ENCODE measurements around the gene ZNF580. TPM values are rescaled to one million over a fixed set of nuclear protein-coding genes. Genes with fewer than 3 reads are reported as not detected.

ZNF580 gene
- total and polyA plus RNA-seq, 2 of the 13 experiments (the other 11 are each of a cell fraction or from before 2014, with no cell fraction given) = 4.4 to 6.0 TPM

DNA sequence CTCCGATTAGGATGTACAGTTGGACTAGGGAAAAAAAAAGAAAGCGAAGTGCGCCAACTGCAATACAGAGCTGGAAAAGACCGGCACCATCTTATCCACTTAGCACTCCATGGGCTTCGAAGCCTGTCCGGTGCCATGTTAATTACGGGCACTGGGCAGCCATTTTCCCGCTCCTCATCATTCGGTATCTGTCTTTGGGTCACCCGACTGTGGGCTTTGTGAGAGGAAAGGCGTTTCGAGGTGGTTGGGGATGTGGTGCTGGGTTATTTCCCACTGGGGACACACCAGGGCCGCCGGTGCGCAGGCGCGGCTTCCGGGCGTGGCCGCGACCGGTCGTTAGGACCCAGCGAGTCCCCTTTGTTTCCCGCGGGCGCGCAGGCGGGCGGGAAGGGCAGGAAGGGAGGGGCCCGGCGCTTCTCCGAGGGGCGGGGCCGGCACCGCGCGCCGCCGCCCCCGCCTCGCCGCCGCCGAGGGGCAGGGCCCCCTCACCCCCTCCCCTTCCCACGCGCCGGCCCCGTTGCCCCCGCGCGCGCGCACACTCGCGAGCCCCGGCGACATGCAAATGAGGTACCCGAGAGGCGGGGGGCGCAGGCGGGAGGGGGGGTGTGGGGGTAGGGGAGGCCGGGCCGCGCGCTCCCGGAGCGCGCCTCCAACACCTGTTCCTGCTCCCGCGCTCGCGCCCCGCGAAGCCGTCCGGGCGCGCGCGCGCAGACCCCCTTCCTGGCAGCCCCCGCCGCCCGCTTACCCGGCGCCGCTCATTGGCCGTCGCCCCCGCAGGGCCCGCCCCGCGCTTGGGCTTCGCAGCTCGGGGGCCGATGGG is 40.8 kb upstream of the ZNF580 start, which contains the start of gene ZNF524 (continued):
- TF ChIP-seq PCBP1 (IDR thresholded peaks at IDR 0.05; ENCODE audit: borderline replicate concordance, low read depth, low read length) (no peak), MAZ (IDR thresholded peaks at IDR 0.05; ENCODE audit: borderline replicate concordance, low read depth, low read length) (peak; percentile 88), MAZ (CRISPR knock-in tag; IDR thresholded peaks at IDR 0.05; ENCODE audit: low read depth) (no peak; the same call in 1 of the 2 replicates), ZNF274 (CRISPR knock-in tag; IDR thresholded peaks at IDR 0.05) (no peak), SCMH1 (CRISPR knock-in tag; IDR thresholded peaks at IDR 0.05; ENCODE audit: borderline replicate concordance) (no peak), CCDC6 (CRISPR knock-in tag; IDR thresholded peaks at IDR 0.05) (0 out of 2 replicates have a peak, but pooled peaks have one; percentile 44), ZNF10 (CRISPR knock-in tag; IDR thresholded peaks at IDR 0.05; ENCODE audit: borderline replicate concordance, low read depth) (no peak), ZMYM4 (CRISPR knock-in tag; IDR thresholded peaks at IDR 0.05) (peak; percentile 59; the same call in 1 of the 2 replicates)
- TF ChIP-seq, protein P1, sequence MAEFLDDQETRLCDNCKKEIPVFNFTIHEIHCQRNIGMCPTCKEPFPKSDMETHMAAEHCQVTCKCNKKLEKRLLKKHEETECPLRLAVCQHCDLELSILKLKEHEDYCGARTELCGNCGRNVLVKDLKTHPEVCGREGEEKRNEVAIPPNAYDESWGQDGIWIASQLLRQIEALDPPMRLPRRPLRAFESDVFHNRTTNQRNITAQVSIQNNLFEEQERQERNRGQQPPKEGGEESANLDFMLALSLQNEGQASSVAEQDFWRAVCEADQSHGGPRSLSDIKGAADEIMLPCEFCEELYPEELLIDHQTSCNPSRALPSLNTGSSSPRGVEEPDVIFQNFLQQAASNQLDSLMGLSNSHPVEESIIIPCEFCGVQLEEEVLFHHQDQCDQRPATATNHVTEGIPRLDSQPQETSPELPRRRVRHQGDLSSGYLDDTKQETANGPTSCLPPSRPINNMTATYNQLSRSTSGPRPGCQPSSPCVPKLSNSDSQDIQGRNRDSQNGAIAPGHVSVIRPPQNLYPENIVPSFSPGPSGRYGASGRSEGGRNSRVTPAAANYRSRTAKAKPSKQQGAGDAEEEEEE (CRISPR knock-in tag; IDR thresholded peaks at IDR 0.05; ENCODE audit: borderline replicate concordance) = no peak
- TF ChIP-seq, protein P2, sequence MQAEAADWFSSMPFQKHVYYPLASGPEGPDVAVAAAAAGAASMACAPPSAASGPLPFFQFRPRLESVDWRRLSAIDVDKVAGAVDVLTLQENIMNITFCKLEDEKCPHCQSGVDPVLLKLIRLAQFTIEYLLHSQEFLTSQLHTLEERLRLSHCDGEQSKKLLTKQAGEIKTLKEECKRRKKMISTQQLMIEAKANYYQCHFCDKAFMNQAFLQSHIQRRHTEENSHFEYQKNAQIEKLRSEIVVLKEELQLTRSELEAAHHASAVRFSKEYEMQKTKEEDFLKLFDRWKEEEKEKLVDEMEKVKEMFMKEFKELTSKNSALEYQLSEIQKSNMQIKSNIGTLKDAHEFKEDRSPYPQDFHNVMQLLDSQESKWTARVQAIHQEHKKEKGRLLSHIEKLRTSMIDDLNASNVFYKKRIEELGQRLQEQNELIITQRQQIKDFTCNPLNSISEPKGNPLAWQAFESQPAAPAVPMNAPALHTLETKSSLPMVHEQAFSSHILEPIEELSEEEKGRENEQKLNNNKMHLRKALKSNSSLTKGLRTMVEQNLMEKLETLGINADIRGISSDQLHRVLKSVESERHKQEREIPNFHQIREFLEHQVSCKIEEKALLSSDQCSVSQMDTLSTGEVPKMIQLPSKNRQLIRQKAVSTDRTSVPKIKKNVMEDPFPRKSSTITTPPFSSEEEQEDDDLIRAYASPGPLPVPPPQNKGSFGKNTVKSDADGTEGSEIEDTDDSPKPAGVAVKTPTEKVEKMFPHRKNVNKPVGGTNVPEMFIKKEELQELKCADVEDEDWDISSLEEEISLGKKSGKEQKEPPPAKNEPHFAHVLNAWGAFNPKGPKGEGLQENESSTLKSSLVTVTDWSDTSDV (CRISPR knock-in tag; IDR thresholded peaks at IDR 0.05) = no peak
- TF ChIP-seq, protein P3, sequence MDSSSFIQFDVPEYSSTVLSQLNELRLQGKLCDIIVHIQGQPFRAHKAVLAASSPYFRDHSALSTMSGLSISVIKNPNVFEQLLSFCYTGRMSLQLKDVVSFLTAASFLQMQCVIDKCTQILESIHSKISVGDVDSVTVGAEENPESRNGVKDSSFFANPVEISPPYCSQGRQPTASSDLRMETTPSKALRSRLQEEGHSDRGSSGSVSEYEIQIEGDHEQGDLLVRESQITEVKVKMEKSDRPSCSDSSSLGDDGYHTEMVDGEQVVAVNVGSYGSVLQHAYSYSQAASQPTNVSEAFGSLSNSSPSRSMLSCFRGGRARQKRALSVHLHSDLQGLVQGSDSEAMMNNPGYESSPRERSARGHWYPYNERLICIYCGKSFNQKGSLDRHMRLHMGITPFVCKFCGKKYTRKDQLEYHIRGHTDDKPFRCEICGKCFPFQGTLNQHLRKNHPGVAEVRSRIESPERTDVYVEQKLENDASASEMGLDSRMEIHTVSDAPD (CRISPR knock-in tag; IDR thresholded peaks at IDR 0.05) = no peak
- TF ChIP-seq, protein P4, sequence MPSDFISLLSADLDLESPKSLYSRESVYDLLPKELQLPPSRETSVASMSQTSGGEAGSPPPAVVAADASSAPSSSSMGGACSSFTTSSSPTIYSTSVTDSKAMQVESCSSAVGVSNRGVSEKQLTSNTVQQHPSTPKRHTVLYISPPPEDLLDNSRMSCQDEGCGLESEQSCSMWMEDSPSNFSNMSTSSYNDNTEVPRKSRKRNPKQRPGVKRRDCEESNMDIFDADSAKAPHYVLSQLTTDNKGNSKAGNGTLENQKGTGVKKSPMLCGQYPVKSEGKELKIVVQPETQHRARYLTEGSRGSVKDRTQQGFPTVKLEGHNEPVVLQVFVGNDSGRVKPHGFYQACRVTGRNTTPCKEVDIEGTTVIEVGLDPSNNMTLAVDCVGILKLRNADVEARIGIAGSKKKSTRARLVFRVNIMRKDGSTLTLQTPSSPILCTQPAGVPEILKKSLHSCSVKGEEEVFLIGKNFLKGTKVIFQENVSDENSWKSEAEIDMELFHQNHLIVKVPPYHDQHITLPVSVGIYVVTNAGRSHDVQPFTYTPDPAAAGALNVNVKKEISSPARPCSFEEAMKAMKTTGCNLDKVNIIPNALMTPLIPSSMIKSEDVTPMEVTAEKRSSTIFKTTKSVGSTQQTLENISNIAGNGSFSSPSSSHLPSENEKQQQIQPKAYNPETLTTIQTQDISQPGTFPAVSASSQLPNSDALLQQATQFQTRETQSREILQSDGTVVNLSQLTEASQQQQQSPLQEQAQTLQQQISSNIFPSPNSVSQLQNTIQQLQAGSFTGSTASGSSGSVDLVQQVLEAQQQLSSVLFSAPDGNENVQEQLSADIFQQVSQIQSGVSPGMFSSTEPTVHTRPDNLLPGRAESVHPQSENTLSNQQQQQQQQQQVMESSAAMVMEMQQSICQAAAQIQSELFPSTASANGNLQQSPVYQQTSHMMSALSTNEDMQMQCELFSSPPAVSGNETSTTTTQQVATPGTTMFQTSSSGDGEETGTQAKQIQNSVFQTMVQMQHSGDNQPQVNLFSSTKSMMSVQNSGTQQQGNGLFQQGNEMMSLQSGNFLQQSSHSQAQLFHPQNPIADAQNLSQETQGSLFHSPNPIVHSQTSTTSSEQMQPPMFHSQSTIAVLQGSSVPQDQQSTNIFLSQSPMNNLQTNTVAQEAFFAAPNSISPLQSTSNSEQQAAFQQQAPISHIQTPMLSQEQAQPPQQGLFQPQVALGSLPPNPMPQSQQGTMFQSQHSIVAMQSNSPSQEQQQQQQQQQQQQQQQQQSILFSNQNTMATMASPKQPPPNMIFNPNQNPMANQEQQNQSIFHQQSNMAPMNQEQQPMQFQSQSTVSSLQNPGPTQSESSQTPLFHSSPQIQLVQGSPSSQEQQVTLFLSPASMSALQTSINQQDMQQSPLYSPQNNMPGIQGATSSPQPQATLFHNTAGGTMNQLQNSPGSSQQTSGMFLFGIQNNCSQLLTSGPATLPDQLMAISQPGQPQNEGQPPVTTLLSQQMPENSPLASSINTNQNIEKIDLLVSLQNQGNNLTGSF (CRISPR knock-in tag; IDR thresholded peaks at IDR 0.05) = 0 out of 2 replicates have a peak, but pooled peaks have one; percentile 22
- TF ChIP-seq, protein P5, sequence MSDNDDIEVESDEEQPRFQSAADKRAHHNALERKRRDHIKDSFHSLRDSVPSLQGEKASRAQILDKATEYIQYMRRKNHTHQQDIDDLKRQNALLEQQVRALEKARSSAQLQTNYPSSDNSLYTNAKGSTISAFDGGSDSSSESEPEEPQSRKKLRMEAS (IDR thresholded peaks at IDR 0.05) = peak; percentile 73; the same call in 1 of the 2 replicates
